HepG2 (cell line): Measurements from ENCODE around the gene KHK.

Experiments
- ADNP ChIP-seq: sonication (generic); formaldehyde crosslinking; IDR thresholded peaks from 2 replicates; pipeline ENCODE4 v1.4.0; 2020; ENCODE audit warnings: missing genetic modification reagents
- CBX1 ChIP-seq: IDR thresholded peaks from one replicate; pipeline ENCODE4 v1.6.1; 2016; ENCODE audit warnings: antibody characterized with exemption, low read depth
- CEBPB ChIP-seq: IDR thresholded peaks from 2 replicates; pipeline ENCODE4 v1.6.1; 2011; ENCODE audit warnings: low read depth, low read length, improper control_type of control experiment, borderline replicate concordance
- CTCF ChIP-seq: sonication (generic); formaldehyde crosslinking; IDR thresholded peaks from 2 replicates; pipeline ENCODE4 v1.5.0; 2020; ENCODE audit warnings: mild to moderate bottlenecking, missing genetic modification reagents, moderate library complexity
- EP300 ChIP-seq, 3 experiments: sonication (generic) in 1 of 3; formaldehyde crosslinking in 1 of 3; IDR thresholded peaks; 2 replicates each; pipeline versions ENCODE4 v1.5.1 to v1.6.1; 2011 to 2020; ENCODE audit warnings: low read depth in 2 of 3, low read length in 2 of 3, borderline replicate concordance in 1 of 3, improper control_type of control experiment in 1 of 3, mild to moderate bottlenecking in 1 of 3, missing genetic modification reagents in 1 of 3, moderate library complexity in 1 of 3
- MAZ ChIP-seq, 2 experiments: sonication (generic) in 1 of 2; formaldehyde crosslinking in 1 of 2; IDR thresholded peaks; 2 replicates each; pipeline versions ENCODE4 v1.5.0 to v1.6.1; 2012 to 2020; ENCODE audit warnings: low read depth in 2 of 2, mild to moderate bottlenecking in 2 of 2, borderline replicate concordance in 1 of 2, improper control_type of control experiment in 1 of 2, low read length in 1 of 2, missing genetic modification reagents in 1 of 2, moderate library complexity in 1 of 2
- STAT6 ChIP-seq: sonication (generic); formaldehyde crosslinking; IDR thresholded peaks from 2 replicates; pipeline ENCODE4 v1.4.0; 2020; ENCODE audit warnings: missing genetic modification reagents, mild to moderate bottlenecking, borderline replicate concordance
- TIGD3 ChIP-seq: sonication (generic); formaldehyde crosslinking; IDR thresholded peaks from 2 replicates; pipeline ENCODE4 v1.5.1; 2020; ENCODE audit warnings: mild to moderate bottlenecking, missing genetic modification reagents, borderline replicate concordance
- ZKSCAN1 ChIP-seq: fragments of 150-350 bp; IDR thresholded peaks from 2 replicates; pipeline ENCODE4 v1.6.1; 2014; ENCODE audit warnings: low read length
- ZNF503 ChIP-seq: sonication (generic); formaldehyde crosslinking; IDR thresholded peaks from 2 replicates; pipeline ENCODE4 v1.4.0; 2020; ENCODE audit warnings: missing genetic modification reagents

- TF ChIP-seq CTCF (no peak), TIGD3 (no peak), EP300 (IDR thresholded peaks at IDR 0.05; ENCODE audit: low read depth in 2 of 2, low read length in 2 of 2) (no peak), EP300 (CRISPR knock-in tag; IDR thresholded peaks at IDR 0.05; ENCODE audit: borderline replicate concordance) (no peak), STAT6 (CRISPR knock-in tag) (no peak), ADNP (CRISPR knock-in tag) (no peak), ZNF503 (no peak), ZKSCAN1 (no peak), CEBPB (no peak), MAZ (IDR thresholded peaks at IDR 0.05; ENCODE audit: borderline replicate concordance, low read depth, low read length) (no peak), MAZ (CRISPR knock-in tag; IDR thresholded peaks at IDR 0.05; ENCODE audit: low read depth) (no peak), CBX1 (no peak)
These were observed 51.5 kb downstream of the KHK start for GRCh38 chr2:27138111-27138510.
